Sigmoid colon (tissue), 7 donors: ENCODE data around the gene COL6A1. TPM values are rescaled to one million over a fixed set of nuclear protein-coding genes. Genes with fewer than 3 reads are reported as not detected.
A peak's percentile ranks its signal among the peaks of the same experiment; 100 is the strongest.

Source experiments
- DNase-seq: peaks from one replicate; pipeline ENCODE4 v3.0.0-alpha.2; 2019
- H3K27ac ChIP-seq, 4 donors: fragments of 200-600 bp; sonication (generic); one replicate each; pipeline ENCODE4 v1.5.1; 2016 to 2019; ENCODE audit warnings: mild to moderate bottlenecking in 1 of 4
- H3K27me3 ChIP-seq, 3 donors: fragments of 200-600 bp; sonication (generic); one replicate each; pipeline ENCODE4 v1.5.1; 2019; ENCODE audit warnings: mild to moderate bottlenecking in 1 of 3
- H3K36me3 ChIP-seq, 4 donors: fragments of 200-600 bp; sonication (generic); one replicate each; pipeline ENCODE4 v1.5.1; 2016 to 2019
- H3K4me1 ChIP-seq, 4 donors: fragments of 200-600 bp; sonication (generic); one replicate each; pipeline ENCODE4 v1.5.1; 2017 to 2019
- H3K4me3 ChIP-seq, 4 donors: fragments of 200-600 bp; sonication (generic); one replicate each; pipeline ENCODE4 v1.5.1; 2017 to 2019; ENCODE audit warnings: mild to moderate bottlenecking in 2 of 4, moderate library complexity in 1 of 4
- H3K9me3 ChIP-seq, 4 donors: fragments of 200-600 bp in 3 of 4; sonication (generic) in 3 of 4; one replicate each; pipeline versions ENCODE4 v1.5.1 to v1.6.1; 2013 to 2019
- CTCF ChIP-seq, 4 experiments: fragments of 450-650 bp in 3 of 4; fragments of 200-600 bp in 1 of 4; IDR thresholded peaks; one replicate each; pipeline ENCODE4 v1.5.1; 2016 to 2019; ENCODE audit warnings: antibody characterized with exemption in 4 of 4, mild to moderate bottlenecking in 3 of 4, moderate library complexity in 2 of 4
- EP300 ChIP-seq, 4 donors: sonication (generic); formaldehyde crosslinking; IDR thresholded peaks; one replicate each; pipeline ENCODE4 v1.6.1; 2017; ENCODE audit warnings: antibody characterized with exemption in 4 of 4
- POLR2A ChIP-seq, 2 donors: fragments of 450-650 bp; IDR thresholded peaks; one replicate each; pipeline ENCODE4 v1.6.1; 2016; ENCODE audit warnings: antibody characterized with exemption in 2 of 2, mild to moderate bottlenecking in 2 of 2, moderate library complexity in 2 of 2
- POLR2AphosphoS5 ChIP-seq, 4 donors: sonication (generic); formaldehyde crosslinking; IDR thresholded peaks; one replicate each; pipeline ENCODE4 v1.6.1; 2017; ENCODE audit warnings: antibody characterized with exemption in 4 of 4
- WGBS, 2 donors: extraction: QIAGEN DNeasy Blood & Tissue Kit; methylation state at CpG; one replicate each; pipeline ENCODE4 v1.1.7; 2013; 5-methylcytosine and 5-hydroxymethylcytosine counted together
- intact Hi-C: fragments of 100-400 bp; cut with DNase I; formaldehyde crosslinking; loops from one replicate; pipeline ENCODE4 v1.15.1; 2023
- polyA plus RNA-seq, 3 donors: library from polyadenylated mRNA; stranded (reverse); fragments of 200-250 nt; gene quantifications; one replicate each; pipeline ENCODE4 v1.2.3, GENCODE V29; 2013
- total RNA-seq, 4 donors: library from RNA; depleted of rRNA; stranded (reverse); fragments of >200 nt; gene quantifications; one replicate each; pipeline ENCODE4 v1.1.0, GENCODE V29; 2016
- donor health status: healthy with polysubstance abuse.
- donor health status: Bipolar disorder and iron deficiency.
- donor health status: healthy.

The COL6A1 gene, protein sequence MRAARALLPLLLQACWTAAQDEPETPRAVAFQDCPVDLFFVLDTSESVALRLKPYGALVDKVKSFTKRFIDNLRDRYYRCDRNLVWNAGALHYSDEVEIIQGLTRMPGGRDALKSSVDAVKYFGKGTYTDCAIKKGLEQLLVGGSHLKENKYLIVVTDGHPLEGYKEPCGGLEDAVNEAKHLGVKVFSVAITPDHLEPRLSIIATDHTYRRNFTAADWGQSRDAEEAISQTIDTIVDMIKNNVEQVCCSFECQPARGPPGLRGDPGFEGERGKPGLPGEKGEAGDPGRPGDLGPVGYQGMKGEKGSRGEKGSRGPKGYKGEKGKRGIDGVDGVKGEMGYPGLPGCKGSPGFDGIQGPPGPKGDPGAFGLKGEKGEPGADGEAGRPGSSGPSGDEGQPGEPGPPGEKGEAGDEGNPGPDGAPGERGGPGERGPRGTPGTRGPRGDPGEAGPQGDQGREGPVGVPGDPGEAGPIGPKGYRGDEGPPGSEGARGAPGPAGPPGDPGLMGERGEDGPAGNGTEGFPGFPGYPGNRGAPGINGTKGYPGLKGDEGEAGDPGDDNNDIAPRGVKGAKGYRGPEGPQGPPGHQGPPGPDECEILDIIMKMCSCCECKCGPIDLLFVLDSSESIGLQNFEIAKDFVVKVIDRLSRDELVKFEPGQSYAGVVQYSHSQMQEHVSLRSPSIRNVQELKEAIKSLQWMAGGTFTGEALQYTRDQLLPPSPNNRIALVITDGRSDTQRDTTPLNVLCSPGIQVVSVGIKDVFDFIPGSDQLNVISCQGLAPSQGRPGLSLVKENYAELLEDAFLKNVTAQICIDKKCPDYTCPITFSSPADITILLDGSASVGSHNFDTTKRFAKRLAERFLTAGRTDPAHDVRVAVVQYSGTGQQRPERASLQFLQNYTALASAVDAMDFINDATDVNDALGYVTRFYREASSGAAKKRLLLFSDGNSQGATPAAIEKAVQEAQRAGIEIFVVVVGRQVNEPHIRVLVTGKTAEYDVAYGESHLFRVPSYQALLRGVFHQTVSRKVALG
- 1,000 to 10,000 TPM in 2 of 4 donors, 100 to 1,000 TPM in 2; 622 to 1,755 (median 1,184) TPM for total RNA-seq
- polyA plus RNA-seq = 100 to 1,000 TPM in 1 of 3 donors, 10 to 100 TPM in 2; 14.3 to 131 (median 28.2) TPM

DNA sequence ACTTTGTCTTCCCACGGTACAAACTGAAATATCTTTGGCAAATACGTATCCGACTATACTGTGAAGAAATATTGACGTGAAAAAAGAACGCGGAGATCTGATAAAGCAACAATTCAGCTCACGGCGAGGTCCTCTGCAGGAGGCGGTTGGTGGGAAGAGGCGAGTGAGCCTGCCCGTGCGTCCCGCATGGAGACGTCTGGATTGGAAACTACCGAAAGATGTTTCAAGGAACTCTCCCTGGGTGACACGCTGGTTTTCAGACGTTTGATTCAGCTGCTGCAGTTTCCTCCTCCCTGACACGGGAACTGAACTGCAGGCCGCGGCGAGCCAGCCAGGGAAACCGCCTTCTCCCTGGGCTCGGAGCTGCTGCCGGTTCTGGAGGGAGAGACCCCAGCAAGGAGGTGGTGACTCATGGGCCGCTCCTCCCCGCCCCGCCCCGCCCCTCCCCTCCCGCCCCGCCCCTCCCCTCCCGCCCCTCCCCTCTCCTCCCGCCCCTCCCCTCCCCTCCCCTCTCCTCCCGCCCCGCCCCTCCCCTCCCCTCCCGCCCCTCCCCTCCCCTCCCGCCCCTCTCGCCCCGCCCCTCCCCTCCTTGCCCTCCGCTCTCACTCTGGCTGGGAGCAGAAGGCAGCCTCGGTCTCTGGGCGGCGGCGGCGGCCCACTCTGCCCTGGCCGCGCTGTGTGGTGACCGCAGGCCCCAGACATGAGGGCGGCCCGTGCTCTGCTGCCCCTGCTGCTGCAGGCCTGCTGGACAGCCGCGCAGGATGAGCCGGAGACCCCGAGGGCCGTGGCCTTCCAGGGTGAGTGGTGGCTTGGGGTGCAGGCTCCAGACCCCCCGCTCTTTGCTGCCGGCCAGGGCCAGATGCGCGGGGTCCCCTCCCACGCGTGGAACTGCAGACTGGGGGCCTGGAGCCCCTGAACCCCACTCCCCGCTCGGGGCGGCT is at the start of gene COL6A1:
TSS of gene COL6A1 (plus strand) at position 620 of the 941 bp plus-strand sequence. CDS start at position 701, 81 bp downstream.
- H3K27me3 ChIP-seq = no peaks in the 10 kb centered on the region
- H3K4me1 ChIP-seq = peaks cover 0 to 70% (median 63%) of the 10 kb centered on the region in 4 donors
- peaks cover 16 to 29% (median 20%) of the 10 kb centered on the region in 4 donors for H3K36me3 ChIP-seq
- no peaks in the 10 kb centered on the region for H3K9me3 ChIP-seq
- WGBS, 2 donors = 1 to 2% methylated on average over 54 of the region's 63 CpGs
- peak within 1 kb of the TSS; percentile 79 to 99 (median 94) for H3K4me3 ChIP-seq
- H3K27ac ChIP-seq = peak within 1 kb of the TSS; percentile 95 to 98 (median 98)
- TF ChIP-seq CTCF (IDR thresholded peaks at IDR 0.05) (no peak), EP300 (IDR thresholded peaks at IDR 0.05) (peak in 1 of 4 donors; percentile 4), POLR2A (IDR thresholded peaks at IDR 0.05) (peak; percentile 73 to 85), POLR2AphosphoS5 (IDR thresholded peaks at IDR 0.05) (peak; percentile 97 to 98 (median 98))
- peak; percentile 96 for DNase-seq
- intact Hi-C loops = loop anchor here (2.0 kb wide), 1 partner anchor 41 kb away; no protein-coding TSS in a partner anchor

- WGBS, 2 donors = 66 to 71% methylated on average over 9 of the region's 9 CpGs
- TF ChIP-seq POLR2A (IDR thresholded peaks at IDR 0.05) (no peak), POLR2AphosphoS5 (IDR thresholded peaks at IDR 0.05) (no peak), EP300 (IDR thresholded peaks at IDR 0.05) (no peak), CTCF (IDR thresholded peaks at IDR 0.05) (no peak)
- H3K9me3 ChIP-seq = peaks cover 0 to 12% (median 4%) of the 10 kb centered on the region in 4 donors
- no peak overlapping the region for H3K27ac ChIP-seq
- DNase-seq = no peak
- no peaks in the 10 kb centered on the region for H3K27me3 ChIP-seq
- H3K36me3 ChIP-seq = no peaks in the 10 kb centered on the region
- H3K4me3 ChIP-seq = no peak overlapping the region
- H3K4me1 ChIP-seq = no peaks in the 10 kb centered on the region
- intact Hi-C loops = no loop called here
These were observed 48.6 kb upstream of the COL6A1 start for GRCh38 chr21:45932922-45933502.

GRCh38 chr21:45934085-45934484 is 47.5 kb upstream of the COL6A1 start:
- TF ChIP-seq CTCF (IDR thresholded peaks at IDR 0.05) (no peak), EP300 (IDR thresholded peaks at IDR 0.05) (no peak), POLR2AphosphoS5 (IDR thresholded peaks at IDR 0.05) (no peak)
- Histone ChIP-seq H3K27me3 (no peaks in the 10 kb centered on the region), H3K4me3 (no peak overlapping the region), H3K4me1 (no peaks in the 10 kb centered on the region), H3K27ac (no peak overlapping the region), H3K36me3 (no peaks in the 10 kb centered on the region), H3K9me3 (peaks cover 0 to 12% (median 4%) of the 10 kb centered on the region in 4 donors)
- DNase-seq = no peak
- intact Hi-C loops = no loop called here
- 71 to 72% methylated on average over 6 of the region's 6 CpGs for WGBS, 2 donors
